COLO668 (cell line): ENCODE data around the gene FANCC.
A peak's percentile ranks its signal among the peaks of the same experiment; 100 is the strongest.

Experiments used
- DNase-seq: peaks from one replicate; lab custom pipeline; 2025; ENCODE audit not compliant: unreplicated experiment; lab: John Stamatoyannopoulos, UW

The FANCC gene

DNA sequence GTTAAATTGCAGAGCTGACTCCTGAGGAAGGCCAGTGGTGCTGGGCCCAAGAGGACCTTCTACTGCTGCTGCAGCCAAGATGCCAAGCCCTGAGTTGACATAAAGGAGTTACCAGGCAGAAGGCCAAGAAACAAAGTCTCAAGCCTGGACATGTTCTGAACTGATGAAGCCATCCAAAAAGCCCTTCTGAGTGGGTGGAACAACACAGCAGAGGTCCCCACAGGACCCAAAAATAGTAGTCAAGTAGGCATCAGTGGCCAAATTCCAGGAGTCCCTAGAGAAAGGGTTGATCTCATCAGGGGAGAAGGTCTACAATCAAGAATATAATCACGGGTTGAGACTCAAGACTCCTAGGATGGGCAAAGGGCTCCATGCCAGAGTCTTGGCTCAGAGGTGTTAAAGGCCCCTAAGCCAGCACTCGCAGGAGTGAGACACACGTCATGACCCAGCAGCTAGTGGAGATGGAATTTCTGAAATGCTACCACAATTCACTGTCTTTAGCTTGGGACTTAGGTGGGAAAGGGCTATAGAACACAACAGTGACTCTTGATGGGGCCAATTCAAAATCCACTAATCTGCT lies 119.7 kb downstream of the FANCC start:
- no peak for DNase-seq

DNA sequence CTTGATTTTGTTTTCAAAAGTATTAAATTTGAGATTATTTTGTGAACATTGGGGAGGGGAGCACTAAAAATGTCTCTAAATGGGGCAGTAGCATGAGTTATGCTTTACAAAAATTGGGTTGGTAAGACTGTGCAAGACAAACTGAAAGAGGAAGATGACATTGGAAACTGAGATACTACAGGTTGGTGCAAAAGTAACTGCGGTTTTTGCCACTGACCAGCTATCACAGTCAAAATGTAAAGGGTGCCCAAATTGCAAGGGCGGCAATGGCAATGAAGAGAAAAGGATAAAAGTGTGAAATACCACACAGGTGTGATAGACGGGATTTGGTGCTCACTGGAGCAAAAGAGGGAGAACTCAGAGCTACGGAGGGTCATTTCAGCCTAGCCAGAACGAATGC lies 124.0 kb downstream of the FANCC start:
- DNase-seq: no peak

DNA sequence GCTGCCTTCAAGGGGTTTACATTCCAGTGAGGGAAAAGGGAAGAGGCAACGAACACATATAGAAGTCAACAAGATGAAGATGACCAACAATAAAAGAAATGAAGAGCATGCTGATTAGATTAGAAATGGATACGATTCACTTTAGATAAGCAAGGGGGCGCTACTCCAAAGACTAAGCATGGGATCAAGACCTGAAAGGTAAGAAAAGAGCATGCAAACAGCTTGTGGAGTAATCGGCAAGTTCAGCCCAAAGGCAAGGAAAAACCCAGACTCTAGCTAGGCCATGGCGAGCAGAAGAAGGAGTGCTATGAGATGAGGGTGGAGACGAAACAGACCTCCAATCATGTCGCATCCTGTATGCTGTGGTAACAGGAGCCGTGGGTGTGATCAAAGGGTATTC lies 124.4 kb downstream of the FANCC start:
- DNase-seq: no peak

DNA sequence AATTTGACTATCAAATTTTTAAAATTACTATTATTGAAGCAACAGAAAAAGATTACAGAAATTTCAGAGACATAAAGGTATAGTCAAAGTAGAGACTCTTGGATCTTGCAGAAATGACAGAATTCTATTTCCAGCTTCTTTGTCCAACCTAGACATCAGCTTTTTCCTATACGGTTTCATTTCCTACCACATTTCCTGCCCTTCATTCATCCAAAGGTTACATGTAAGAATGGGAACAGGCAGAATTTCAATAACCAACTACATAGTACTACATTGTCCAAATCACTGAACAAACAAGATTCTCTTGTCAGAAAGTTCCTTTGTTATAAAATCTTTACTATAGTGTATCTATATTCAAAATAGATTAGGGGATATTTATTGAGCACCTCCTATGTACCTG lies 124.9 kb downstream of the FANCC start:
- DNase-seq: no peak

DNA sequence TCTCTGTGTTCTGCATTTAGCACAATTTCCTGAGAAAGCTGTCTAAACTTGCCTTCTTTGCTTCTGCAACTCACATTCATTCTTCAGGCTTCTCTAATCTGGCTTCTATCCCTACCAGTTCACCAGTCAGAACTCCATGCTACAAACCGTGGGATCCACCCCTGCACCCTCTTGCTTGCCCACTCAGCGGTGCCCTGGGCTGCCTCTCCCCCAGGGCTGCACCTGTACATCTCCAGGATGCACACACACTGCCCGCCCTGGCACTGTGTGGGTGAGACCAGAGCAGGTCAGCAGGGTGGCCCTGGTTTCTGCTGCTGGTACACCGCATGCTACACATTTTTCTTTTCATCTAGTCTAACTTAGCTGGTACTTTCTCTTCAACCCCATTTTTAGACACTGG lies 127.1 kb downstream of the FANCC start:
- DNase-seq: no peak

DNA sequence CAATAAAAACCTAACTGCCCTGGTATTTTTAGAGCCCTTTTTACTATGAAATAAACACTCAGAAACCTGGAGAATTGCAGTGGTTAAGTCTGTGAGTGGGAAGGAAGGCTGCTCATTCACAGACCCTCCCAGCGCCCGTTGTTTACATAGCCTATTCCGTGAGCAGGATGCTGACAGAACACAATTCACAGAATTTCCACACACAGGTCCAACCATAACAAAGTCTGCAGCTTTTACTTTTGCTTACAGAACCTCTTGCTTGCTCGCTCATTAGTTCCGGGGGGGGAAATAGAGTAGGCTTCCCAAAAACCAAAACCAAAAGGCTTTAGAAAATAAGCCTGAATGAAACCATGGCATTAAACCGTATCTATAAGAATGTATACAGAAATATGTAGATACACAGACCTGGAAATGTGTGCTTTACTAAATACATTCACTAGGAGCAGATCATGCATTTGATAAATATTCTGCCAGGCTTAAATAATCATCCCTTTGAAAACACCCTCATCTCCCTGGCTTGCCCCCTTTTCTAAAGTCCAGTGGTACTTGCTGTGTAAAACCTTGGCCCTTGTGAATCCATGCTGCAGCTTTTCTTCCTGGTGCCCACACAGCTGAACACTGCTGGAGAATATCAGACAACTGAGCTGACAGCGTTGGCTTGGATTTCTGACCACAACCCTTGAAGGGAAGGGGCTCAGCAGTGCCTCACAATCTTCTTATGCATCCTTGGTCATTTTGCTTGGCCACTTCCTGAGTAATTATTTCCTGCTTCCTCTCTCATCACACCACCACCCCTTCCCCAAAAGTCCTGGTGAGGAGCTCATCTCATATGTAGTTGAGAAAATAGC lies 128.0 kb downstream of the FANCC start:
- no peak for DNase-seq

DNA sequence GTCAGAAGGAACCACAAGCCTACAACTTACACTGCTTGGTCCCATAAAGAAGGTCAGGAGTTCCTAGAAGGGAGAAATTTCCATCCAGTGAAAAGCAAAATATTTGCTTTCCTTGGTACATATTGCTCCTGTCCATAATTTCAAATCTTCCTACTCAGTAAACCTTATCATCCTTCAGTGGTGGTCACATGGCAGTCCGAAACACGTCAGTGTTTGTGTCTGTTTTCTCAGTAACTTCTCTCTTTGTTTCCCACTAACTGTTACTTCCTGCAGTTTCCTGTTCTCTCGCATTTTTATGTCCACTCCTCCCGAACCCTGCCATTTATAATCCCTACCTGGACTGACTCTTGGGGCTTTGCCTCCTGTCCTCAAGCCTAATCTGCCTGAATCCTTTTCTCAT lies 129.1 kb downstream of the FANCC start:
- no peak for DNase-seq

DNA sequence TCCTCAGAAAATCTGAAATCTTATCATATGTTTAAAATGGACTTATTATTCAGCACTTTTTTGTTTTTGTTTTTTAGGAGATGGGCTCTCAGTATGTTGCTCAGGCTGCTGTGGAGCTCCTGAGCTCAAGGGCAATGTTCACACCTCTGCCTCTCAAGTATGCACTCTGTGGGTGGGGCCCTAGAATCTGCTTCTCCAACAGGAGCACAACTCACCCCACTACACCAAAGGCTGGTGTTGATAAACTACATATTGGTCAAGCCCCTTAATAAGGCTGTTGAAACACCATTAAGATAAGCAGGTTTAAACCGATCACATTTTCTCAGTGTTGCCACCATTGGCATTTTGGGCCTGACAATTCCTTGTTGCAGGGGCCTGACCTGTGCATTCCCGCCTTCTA lies 131.6 kb downstream of the FANCC start:
- no peak for DNase-seq

DNA sequence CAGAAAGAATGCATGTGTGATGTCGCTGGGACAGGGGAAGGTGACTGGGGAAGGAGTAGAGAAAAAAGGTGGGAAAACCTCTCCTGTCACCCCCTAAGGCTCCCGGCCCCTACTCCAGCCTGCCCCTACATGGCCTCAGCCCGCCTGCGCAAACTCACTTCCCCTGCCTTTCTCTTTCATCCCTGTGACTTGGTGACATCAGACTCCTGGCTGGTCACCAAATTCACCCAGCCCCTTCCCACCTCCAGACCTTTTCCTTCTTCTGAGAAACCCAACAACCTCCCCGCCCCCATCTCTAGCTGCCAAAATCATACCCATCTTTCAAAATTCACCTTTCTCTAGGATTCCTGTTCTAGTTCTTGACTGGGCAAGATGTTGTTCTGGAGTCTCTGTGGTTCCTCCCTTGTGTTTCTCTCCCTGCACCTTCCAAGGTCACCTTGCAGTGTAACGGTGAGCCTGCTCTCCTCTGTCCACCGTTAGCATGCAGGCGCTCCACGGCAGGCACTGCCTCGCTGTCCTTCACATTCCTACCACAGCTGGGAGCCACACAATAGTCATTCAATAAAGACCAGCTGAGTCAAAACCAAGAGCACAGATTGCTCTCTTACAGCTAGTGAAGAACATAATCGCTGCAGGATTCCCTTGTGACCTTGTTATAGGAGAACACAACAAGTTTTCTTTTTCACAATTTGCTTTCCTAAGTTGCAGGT lies 134.5 kb downstream of the FANCC start:
- DNase-seq: no peak

DNA sequence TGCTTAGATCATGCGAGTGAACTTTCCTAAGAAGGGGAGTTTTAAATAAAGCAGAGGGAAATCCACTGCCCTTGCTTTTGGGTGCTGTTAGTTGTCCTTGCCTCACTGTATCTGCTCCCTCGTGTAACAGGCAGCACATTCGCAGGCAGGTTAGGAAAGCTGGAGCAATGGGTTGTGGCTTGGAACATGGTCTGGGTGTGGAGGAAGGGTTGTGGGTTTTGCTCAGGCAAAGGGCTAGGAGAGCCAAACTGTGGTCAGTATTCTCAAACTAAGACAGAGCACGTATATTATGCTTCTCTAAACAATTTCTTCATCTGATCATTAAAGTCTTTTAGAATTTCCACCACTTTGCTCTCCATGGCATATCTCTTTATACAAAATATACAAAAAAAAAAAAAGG lies 135.7 kb downstream of the FANCC start:
- DNase-seq: no peak

DNA sequence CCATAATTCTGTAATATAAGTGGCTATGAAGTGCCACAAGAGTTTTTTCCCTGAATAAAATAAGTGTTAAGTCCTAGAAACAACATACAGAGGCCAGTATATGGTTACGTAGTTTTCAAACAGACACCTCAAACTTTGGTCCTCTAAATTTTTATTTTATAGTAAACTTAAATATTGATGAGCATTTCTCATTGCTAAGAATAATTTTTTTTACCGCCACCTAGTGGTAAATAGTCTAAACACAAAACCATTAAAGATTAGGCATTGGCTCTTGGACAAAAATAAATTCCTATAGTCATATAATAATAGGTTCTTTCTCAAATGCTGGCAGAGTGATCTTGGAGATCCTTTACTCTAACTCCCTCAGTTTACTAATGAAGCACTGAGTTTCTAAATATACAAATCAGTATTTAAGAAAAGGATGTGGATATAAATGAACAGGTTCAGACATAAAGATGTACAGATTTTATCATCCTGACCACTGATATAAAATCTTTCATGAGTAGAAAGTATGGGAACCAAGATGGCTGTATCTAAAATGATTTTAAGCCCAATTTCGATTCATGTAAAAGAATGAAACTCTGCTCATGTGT lies 136.2 kb downstream of the FANCC start:
- DNase-seq: no peak

DNA sequence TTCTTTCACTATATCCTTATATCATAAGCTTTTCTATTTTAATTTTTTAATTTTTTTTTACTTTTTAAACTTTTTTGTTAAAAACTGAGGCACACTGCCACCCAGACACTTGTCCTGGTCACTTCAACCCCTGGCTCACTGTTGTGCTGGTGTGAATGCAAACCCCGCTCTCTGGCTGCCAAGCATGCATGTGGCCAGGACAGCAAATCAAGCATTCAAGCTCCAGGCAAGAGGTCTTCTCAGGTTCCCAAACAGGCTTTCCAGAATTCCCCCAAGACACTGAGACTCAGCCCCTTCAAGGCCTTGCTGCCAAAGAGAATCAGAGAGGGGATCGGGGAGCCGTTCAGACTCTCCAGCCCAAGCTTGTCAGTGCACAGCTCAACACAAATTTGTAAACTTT lies 139.9 kb downstream of the FANCC start:
- no peak for DNase-seq

DNA sequence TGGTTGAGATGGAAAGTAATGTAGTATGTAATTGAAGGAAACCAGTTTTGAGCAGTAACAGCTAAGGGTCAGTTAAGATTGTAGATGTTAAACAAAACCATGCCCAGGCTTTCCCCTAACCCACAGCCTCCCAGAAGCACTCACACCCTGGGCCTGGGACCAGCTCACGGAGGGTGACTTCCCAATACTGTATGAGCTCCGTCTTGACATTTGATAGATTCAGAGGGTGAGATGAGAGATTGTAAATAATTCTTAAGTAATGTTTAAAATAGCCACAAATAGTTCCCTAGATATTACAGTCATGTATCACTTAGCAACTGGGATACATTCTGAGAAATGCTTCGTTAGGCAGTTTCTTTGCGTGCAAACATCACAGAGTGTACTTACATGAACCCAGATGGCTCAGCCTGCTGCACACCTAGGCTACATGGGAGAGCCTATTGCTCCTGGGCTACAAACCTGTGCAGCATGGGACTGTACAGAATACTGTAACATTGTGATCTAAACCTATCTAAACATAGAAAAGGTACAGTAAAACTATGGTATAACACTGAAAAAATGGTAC lies 140.7 kb downstream of the FANCC start:
- no peak for DNase-seq

DNA sequence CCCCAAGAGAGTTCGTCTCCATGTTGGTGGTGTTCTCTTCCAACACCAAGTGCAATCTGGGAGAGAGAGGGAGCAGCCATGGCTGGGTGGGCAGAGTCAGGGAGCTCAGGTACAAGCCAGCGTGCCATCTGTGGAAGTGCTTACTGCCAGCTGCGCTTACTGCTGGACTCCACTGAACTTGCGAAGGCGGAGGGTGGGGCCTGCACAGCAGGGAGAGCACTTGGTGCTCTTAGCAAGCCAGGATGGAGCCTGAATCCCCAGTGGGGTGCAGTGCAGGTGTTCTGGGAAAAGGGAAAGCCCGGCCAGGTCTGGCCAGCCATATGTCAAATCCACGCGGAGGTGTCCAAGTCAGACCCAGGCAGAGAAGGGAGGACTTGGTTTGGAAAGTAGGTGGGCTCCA lies 142.0 kb downstream of the FANCC start:
- DNase-seq: no peak

DNA sequence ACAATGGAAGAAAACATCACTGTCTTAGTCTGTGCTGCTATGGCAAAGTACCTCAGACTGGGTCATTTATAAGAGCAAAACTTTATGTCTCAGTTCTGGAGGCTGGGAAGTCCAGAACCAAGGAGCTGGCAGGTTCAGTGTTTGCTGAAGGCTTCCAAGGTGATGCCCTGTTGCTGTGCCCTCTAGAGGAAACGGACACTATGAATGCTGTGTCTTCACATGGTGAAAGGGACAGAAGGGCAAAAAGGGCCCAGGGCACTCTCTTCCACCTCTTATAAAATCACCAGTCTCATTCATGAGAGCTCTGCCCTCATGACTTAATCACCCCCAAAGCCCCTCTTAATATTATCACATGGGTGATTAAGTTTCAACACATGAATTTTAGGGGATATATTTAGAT lies 143.5 kb downstream of the FANCC start:
- DNase-seq: no peak

DNA sequence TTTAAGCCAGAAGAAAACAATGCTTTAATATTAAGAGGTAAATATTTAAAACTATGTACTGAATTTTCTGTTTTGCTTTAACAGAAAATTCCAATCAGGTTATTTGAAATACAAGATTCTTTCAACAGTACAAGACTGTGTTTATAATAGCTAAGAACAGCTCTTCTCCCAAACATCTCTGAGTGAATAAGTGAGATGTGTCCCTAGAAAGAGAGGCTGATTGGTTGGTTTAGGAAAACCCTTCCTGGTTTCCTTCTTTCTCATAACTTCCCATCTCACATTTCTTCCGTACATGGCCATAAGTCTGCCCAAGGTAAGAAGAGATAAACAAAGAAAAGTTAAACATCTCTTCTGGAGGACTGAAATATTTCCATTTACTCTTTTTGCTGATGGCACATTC lies 145.9 kb downstream of the FANCC start:
- DNase-seq: no peak

DNA sequence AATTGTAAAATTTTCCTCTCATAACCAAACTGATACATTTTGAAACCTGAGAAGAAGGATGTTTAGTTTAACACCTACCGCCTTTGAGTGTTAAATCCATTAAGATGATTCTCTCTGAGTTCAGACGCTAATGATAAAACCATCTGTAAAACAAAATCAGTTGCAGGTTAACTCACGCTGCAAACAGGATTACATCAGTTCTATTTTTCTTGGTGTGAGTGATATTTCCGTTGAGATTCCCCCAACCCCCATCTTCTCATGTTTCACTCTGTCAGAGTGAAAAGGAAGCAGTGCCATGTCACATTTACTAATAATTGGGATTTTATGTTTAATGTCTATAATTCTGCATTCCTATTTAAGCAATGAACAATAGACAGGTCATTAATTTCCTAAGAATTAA lies 146.5 kb downstream of the FANCC start:
- DNase-seq: no peak

DNA sequence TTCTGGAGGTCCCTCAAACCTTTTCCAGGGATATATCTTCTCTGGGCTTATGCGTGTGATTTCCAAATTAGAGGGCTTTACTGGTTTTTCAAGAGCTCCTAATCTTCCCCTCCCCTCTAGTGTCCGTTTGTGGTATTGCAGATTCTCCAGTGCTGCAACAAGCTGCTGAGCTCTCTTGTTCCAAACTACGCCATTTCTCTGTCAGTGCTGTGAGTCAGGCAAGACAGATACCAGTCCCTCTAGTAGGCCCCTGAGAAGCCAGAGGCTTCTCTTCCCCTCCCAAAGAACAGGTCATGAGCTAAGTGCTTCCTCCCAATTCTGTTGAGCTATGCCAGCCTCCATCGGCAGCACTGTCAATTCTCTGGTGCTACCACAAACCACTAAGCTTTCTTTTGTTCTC lies 149.5 kb downstream of the FANCC start:
- peak; percentile 60 for DNase-seq

DNA sequence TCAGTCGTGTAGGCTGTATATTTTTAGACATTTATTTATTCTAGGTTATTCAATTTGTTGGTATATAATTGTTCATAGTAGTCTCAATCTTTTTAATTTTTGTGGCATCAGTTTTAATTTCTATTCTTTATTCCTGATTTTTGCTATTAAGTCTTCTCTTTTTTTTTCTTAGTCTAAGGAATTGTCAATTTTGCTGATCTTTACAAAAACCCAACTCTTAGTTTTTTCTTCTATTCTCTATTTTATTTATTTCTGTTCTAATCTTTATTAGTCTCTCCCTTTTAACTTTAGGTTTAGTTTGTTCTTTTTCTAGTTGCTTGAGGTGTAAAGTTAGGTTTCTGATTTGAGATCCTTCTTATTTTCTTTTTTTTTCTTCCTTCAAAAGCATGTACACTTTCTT lies 152.5 kb downstream of the FANCC start:
- DNase-seq: no peak

DNA sequence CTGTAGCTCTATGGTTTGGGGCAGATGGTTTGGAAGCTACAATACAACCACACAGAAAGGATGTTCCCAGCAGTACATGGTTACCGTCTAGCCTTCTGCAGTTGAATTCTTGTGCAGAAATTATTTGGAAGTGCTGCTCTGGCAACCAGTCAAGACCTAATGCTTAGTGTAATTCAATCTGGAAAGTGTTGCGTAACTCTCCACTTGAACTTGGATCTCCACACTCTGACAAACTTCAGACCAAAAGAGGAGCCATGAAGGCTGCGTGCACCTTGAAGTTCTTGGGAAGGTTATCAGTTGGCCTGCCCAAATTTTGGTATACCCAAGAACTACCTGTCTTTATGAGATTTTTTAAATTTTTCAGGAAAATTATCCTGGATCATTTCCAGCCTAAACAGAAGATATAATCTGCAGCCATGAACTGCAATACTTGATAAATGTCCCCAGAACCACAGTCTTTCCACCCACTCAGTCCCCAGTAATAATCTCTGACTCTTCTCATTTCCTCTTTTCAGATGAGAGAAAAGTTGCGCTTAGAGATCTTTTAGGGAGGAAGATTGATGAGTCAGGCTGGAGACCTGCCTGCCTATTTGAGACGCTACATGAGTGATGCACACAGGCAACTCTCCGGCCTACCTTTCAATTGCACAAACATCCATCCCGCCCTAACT lies 159.9 kb downstream of the FANCC start:
- no peak for DNase-seq

DNA sequence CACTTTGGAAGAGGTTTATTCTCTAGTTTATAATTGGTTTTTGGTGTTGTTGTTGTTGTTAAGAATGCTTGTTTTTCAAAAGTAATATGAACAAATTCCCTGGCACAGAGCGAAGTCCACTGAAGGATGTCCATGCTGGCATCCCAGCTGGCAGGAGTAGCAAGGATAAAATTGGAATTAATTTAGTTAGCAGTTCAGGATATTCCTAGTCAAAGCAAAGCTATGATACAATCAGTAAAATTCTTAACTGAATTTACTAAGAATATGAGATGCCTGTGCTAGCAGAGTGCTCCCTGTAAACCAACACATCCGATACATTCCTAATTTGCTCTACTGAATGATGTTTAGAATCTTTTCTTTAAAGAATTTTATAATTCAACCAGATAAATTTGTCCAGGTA lies 161.4 kb downstream of the FANCC start:
- no peak for DNase-seq
